HG03095 (cell line): ENCODE results near the gene SNX11.
A peak's percentile ranks its signal among the peaks of the same experiment; 100 is the strongest.

Source experiments
- ATAC-seq: cut with Tn5 transposase; IDR thresholded peaks from one replicate; pipeline ENCODE4 v1.9.1; 2021; ENCODE audit warnings: moderate library complexity; ENCODE audit not compliant: unreplicated experiment

The SNX11 gene

GRCh38 chr17:48095611-48096010, 12.0 kb upstream of the SNX11 start:
- no peak for ATAC-seq

GRCh38 chr17:48100160-48100559, 7.4 kb upstream of the SNX11 start:
- ATAC-seq = no peak

DNA sequence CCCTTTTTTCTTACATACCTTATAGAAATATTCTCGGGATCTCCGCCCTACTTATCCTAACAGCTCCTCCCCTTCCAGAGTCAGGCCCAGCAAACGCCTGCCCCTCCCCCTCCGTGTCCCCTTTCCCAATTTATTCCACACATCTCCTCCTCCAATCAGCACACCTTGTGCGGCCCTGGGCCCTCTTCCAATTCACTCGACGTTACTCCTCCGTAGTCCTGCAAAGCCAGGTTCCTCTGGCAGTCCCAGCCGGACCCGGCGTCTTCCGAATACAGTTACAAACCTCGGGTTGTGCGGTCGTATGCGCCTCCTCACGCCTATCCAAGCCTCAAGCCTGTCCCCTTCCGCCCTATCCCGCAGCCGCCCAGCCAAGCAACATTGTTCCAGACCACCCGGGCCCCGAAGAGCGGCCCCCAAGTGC, 7.0 kb upstream of the SNX11 start:
- ATAC-seq = no peak

DNA sequence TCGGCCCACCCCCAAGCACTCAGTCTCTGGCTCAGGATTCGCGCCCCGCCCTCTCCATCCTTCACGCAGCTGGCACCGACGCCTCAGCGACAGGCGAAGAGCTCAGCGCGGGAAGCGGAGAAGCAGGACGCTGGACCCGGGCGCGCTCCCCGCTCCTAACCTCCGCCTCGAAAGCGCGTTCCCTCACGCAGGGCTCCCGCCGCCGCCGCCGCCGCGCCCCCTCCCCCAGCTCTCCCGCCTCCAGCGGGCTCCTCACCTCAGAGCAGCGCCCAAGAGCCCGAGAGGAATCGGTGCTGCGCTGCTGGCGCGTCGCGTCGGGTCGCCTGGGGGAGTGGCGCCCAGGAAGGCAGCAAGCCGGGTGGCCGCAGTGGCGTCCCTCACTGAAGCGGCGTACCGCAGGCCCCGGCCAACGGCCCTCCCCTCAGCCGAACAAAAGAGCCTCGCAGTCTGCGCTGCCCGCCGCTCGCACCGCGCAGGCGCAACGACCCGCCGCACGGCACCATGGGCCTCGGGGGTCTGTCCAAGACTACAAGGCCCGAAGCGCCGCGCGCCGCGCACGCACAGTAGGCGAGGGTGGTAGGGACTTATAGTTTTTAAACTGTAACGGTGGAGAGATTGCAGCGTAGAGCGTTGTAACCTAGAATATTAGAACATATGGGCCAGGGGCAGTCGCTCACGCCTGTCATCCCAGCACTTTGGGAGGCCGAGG, 6.4 kb upstream of the SNX11 start, which contains the start of gene CBX1:
CBX1 (minus strand) TSS at position 467 of the 709 bp plus-strand sequence. CDS start 24,474 bp downstream, outside the sequence.
- peak; percentile 84 for ATAC-seq

DNA sequence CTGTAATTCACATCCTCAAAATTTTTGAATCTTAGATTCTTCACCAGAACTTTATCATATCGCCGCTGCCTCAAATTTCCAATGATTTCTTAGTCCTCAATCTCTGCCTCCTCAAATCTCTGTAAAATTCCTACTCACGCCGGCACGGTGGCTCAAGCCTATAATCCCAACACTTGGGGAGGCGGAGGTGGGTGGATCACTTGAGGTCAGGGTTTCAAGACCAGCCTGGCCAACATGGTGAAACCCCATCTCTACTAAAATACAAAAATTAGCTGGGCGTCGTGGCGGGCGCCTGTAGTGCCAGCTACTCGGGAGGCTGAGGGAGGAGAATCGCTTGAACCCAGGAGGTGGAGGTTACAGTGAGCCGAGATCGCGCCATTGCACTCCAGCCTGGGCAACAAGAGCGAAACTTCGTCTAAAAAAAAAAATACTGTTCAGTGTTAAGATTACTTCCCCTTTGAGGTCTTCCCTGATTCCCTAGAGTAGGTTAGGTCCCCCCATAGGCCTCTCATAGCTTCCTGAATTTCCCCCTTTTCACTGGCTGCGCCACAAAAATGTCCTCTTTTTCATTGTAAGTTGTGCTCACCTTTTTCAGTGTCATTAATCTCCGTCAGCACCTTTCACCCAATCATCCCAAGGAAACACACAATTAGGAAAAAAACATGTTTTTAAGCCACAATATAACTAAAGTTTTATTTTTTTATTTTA, 5.4 kb upstream of the SNX11 start:
- ATAC-seq = no peak

GRCh38 chr17:48102798-48103715, 4.5 kb upstream of the SNX11 start:
- no peak for ATAC-seq

- ATAC-seq = no peak
Measured at GRCh38 chr17:48104440-48104839, 3.1 kb upstream of the SNX11 start.

DNA sequence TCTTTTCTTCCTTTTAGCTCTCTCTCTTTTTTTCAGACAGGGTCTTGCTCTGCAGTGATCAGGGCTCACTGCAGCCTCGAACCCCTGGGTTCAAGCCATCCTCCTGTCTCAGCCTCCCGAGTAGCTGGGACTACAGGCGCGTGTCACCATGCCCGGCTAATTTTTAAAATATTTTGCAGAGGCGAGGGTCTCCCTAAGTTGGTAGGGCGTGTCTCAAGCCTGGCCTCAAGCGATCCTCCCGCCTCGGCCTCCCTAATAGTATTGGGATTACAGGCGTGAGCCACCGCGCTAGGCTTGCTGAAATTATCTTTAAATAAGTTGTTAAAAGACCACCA, 797 bp upstream of the SNX11 start:
- ATAC-seq = no peak

DNA sequence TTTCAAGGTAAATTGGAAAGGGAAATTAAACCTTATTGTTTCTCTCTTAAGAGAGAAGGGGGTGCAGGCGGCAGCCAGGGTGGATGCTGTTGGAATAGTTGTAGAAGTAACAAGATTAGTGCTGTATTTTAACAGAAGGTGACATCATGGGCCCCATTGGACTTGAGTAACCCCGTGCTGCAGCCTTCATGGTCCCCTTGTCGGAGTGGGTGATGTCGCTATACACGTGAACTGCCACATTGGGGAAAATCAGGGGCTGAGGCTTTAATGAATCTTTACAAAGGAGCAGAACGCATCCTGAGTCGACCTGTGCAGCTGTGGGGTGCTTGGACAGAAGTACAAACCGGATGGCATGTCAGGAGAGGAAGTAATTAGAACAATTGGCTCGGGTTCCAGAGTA, 3.2 kb downstream of the SNX11 start:
- no peak for ATAC-seq

DNA sequence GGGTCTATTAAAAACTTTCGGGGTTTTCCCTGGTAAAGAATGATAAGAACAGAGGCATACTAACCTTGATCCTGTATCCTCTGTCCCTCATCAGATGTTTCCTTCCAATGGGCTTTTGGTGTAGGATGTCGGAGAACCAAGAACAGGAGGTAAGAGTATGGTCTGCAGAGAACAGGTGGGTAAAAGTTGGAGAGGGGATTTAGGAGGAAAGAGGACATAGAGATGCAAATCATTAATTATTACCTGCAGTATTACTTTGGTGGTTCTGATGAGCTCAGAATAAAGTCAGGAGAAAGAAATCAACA, 4.3 kb downstream of the SNX11 start:
- no peak for ATAC-seq

DNA sequence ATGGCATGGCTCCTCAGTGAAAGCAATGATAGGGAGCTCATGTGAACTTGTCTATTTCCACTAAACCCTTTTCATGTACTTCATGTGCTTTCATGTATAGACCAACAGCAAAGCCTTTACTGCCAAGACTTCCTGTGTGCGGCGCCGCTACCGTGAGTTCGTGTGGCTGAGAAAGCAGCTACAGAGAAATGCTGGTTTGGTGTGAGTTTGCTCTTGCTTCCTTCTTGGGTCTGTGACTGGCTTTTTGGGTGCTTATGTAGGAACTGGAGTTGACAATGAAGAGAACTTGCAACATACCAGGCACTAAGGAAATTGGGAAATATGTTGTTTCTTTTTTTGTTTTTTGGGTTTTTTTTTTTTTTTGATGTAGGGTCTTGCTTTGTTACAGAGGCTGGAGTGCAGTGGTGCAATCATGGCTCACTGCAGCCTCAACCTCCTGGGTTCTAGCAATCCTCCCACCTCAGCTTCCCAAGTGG, 5.7 kb downstream of the SNX11 start:
- ATAC-seq = no peak

DNA sequence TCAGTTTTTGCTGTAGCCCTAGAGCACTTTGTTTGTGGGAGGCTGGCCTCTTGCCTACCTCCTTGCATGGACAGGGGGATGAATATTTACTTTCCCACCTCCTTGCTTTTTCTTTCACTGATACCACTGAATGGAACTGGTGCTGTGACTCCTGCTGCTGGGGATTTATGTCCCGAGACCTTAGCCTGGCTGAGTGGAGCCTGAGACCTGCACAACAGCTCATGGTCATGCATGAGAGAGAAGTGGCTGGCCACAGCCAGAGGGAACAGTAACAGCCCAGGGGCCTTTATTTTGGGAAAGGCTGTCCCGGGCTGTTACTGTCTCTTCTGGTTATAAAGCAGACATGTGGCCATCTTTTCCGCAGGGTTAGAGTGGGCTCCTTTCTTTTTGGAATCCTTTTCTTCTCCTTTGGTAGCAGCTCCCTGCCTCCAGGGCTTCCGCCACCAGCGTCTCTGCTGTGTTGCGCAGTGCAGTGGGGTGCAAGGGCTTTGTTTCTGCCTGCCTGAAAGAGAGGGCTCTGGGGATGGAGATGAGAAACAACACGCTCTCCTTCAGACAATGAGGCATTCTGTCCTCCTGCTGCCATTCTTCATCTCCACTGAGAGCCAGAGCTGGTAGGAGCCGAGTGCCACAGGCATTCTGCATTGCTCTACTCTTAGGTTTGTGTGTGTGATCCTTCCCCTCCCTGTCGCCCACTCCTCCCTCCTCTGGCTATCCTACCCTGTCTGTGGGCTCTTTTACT, 14.5 kb downstream of the SNX11 start:
- no peak for ATAC-seq

DNA sequence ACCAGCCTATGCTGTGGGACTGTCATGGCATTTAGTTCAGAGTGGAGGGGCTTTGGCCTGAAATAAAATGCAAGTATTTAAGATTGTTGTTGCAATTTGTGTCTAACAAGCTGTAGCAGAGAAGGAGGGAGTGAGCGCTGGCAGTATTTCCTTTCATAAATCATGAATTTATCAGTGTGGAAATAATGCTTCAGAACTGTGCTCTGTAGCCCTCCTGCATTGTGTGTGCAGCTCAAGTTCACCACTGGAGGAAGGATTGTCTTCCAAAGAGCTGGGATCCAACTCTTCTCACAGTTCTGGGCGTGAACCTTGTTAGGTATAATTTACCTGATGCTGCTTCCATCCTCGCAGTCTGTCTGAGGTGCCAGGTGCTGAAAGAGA, 15.1 kb downstream of the SNX11 start:
- no peak for ATAC-seq

GRCh38 chr17:48123111-48123510, 15.5 kb downstream of the SNX11 start:
- ATAC-seq = no peak

GRCh38 chr17:48123776-48124388, 16.3 kb downstream of the SNX11 start:
- ATAC-seq = no peak

DNA sequence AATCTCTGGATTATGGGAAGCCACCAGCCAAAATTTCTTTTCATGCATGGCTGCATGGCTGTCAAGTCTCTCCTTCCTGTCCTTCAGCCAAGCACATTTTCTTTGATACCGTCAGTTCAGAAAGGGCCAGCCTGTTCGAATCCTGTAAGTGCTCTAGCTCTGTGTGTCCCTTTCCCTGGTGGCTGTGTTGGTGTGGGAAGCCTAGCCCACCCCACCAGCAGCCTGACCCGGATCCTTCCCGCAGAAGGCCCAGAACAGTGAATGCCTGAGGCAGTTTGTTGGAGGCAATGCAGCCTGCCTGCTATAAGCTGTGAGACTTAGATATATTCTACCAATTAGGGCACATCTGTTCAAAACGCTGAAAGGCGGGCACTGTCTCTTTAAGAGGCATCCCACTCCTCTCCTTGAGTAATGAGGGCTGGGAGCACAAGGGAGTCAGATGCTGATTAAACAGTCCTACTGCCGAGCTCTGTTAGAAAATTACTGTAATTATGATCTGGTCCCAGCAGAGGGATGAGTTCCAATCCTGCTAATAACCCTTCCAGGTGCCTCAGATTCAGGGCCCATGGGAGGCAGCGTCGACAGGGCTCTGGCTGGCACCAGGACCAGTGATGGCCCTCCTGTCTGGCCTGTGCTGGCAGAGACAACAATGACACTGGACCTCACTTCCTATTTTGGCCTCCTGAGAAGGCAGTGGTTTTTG, 18.4 kb downstream of the SNX11 start:
- no peak for ATAC-seq

DNA sequence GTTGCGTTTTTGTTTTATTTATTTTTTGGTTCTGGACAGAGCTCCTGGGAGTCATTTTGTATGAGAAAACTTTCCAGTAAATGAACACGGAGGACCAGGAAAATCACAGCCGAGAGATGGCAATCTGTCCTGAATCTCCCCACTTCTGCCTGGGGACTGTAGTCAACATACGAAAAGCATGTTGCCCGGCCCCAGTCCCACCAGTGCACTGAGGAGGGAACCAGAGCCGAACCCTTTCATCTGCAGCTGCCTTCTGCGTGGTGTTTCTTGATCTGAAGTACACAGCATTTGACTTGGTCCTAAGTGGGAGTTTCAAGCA, 18.9 kb downstream of the SNX11 start:
- ATAC-seq = no peak

- ATAC-seq = no peak
Measured at GRCh38 chr17:48127371-48128051, 19.9 kb downstream of the SNX11 start.

DNA sequence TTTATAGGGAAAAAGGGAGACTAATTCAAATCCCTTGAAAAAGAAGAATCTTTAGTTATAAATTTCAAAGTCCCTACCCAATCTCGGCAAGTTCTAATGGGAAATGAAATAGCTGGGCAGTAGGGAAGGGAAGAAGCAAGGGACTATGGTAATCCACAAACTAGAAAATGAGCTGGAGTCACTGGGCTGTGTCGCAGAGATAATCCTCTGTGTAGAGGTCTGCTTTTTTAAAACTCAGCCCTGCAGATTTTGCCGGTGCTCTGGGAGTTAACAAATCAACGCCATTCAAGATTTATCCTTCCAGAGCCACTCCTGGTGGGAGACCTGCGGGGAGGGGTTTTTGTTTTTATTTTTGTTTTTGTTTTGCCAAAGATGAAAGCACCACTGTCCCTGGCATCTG, 20.8 kb downstream of the SNX11 start:
- ATAC-seq = no peak

GRCh38 chr17:48129981-48130380, 22.4 kb downstream of the SNX11 start:
- no peak for ATAC-seq
